OCI-LY1 (cell line): ENCODE results near the gene PACSIN1.

Experiments used
- H2AFZ ChIP-seq: fragments of 200-600 bp; sonication (generic), shearing (Covaris generic); 2 replicates; pipeline ENCODE4 v1.6.0; 2014; ENCODE audit warnings: antibody characterized with exemption, mild to moderate bottlenecking, low read length
- H3F3A ChIP-seq: fragments of 200-600 bp; sonication (generic), shearing (Covaris generic); 2 replicates; pipeline ENCODE4 v1.6.0; 2014; ENCODE audit warnings: mild to moderate bottlenecking, antibody characterized with exemption, low read length, moderate library complexity; ENCODE audit not compliant: insufficient read depth
- H3K27ac ChIP-seq: fragments of 200-600 bp; sonication (generic); 2 replicates; pipeline ENCODE4 v1.5.1; 2014; ENCODE audit warnings: low read length, mixed run types, mild to moderate bottlenecking, low read depth; ENCODE audit not compliant: poor library complexity, severe bottlenecking
- H3K27me3 ChIP-seq: fragments of 200-600 bp; sonication (generic); 2 replicates; pipeline ENCODE4 v1.6.0; 2014; ENCODE audit warnings: antibody characterized with exemption, mild to moderate bottlenecking, low read length, moderate library complexity; ENCODE audit not compliant: insufficient read depth
- H3K36me3 ChIP-seq: fragments of 200-600 bp; sonication (generic); 2 replicates; pipeline ENCODE4 v1.6.1; 2014; ENCODE audit warnings: mild to moderate bottlenecking, antibody characterized with exemption, low read length, moderate library complexity, mixed read lengths; ENCODE audit not compliant: insufficient read depth
- H3K4me1 ChIP-seq: fragments of 200-600 bp; sonication (generic); 2 replicates; pipeline ENCODE4 v1.5.1; 2014; ENCODE audit warnings: mild to moderate bottlenecking, low read length, moderate library complexity; ENCODE audit not compliant: insufficient read depth, severe bottlenecking
- H3K4me2 ChIP-seq: fragments of 200-600 bp; sonication (generic), shearing (Covaris generic); 2 replicates; pipeline ENCODE4 v1.6.1; 2014; ENCODE audit warnings: low read length
- H3K4me3 ChIP-seq: fragments of 200-600 bp; sonication (generic); 2 replicates; pipeline ENCODE4 v1.5.1; 2014; ENCODE audit warnings: low read length, low read depth, mild to moderate bottlenecking, mixed read lengths; ENCODE audit not compliant: poor library complexity, severe bottlenecking
- H3K79me2 ChIP-seq: fragments of 200-600 bp; shearing (Covaris generic); 2 replicates; pipeline ENCODE4 v1.6.1; 2016; ENCODE audit warnings: mixed run types, low read length, mixed read lengths; ENCODE audit not compliant: insufficient read depth
- H3K9ac ChIP-seq: fragments of 200-600 bp; sonication (generic), shearing (Covaris generic); 2 replicates; pipeline ENCODE4 v1.6.1; 2014; ENCODE audit warnings: mild to moderate bottlenecking, low read length, mixed read lengths
- H3K9me2 ChIP-seq: fragments of 200-600 bp; sonication (generic), shearing (Covaris generic); 2 replicates; pipeline ENCODE4 v1.6.1; 2014; ENCODE audit warnings: low read depth, mild to moderate bottlenecking, low read length, mixed read lengths
- H3K9me3 ChIP-seq: fragments of 200-600 bp; shearing (Covaris generic); 2 replicates; pipeline ENCODE4 v1.6.1; 2014; ENCODE audit warnings: low read length, mixed read lengths
- H4K20me1 ChIP-seq: fragments of 200-600 bp; sonication (generic), shearing (Covaris generic); 2 replicates; pipeline ENCODE4 v1.6.0; 2016; ENCODE audit warnings: mild to moderate bottlenecking, low read length; ENCODE audit not compliant: insufficient read depth
- CTCF ChIP-seq: fragments of 200-600 bp; sonication (generic), shearing (Covaris generic); IDR thresholded peaks from 2 replicates; pipeline ENCODE4 v1.5.1; 2017; ENCODE audit warnings: mild to moderate bottlenecking, antibody characterized with exemption, low read length, moderate library complexity, mixed read lengths
- EZH2 ChIP-seq: fragments of 200-600 bp; sonication (generic), shearing (Covaris generic); IDR thresholded peaks from 2 replicates; pipeline ENCODE4 v1.8.0; 2017; ENCODE audit warnings: borderline replicate concordance, mixed run types, mild to moderate bottlenecking, antibody characterized with exemption, low read length, moderate library complexity, mixed read lengths

PACSIN1 gene

GRCh38 chr6:34561227-34561530 is 95.3 kb downstream of the PACSIN1 start:
- Histone ChIP-seq H3K9ac (no peak overlapping the region), H3K4me1 (no peaks in the 10 kb centered on the region), H3K27ac (no peak overlapping the region), H4K20me1 (no peaks in the 10 kb centered on the region), H3K4me3 (no peak overlapping the region), H3K9me2 (no peaks in the 10 kb centered on the region), H3K36me3 (no peaks in the 10 kb centered on the region), H3K27me3 (peaks cover 7% of the 10 kb centered on the region), H3F3A (no peaks in the 10 kb centered on the region), H3K79me2 (no peaks in the 10 kb centered on the region), H2AFZ (no peak overlapping the region), H3K4me2 (no peak overlapping the region), H3K9me3 (0 out of 2 replicates have a peak, but pooled peaks cover 3% of the 10 kb centered on the region)
- no peak for TF ChIP-seq EZH2
- no peak for TF ChIP-seq CTCF

GRCh38 chr6:34562350-34562749 is 96.5 kb downstream of the PACSIN1 start:
- TF ChIP-seq EZH2, result no peak
- TF ChIP-seq CTCF, result no peak
- H3K4me2 ChIP-seq, result no peak overlapping the region

GRCh38 chr6:34562861-34563512 is 97.1 kb downstream of the PACSIN1 start:
- Histone ChIP-seq H3K9me2 (no peaks in the 10 kb centered on the region), H3K36me3 (no peaks in the 10 kb centered on the region), H3K9ac (no peak overlapping the region), H4K20me1 (no peaks in the 10 kb centered on the region), H3K9me3 (0 out of 2 replicates have a peak, but pooled peaks cover 3% of the 10 kb centered on the region), H3K27ac (no peak overlapping the region), H2AFZ (no peak overlapping the region), H3F3A (no peaks in the 10 kb centered on the region), H3K4me3 (no peak overlapping the region), H3K79me2 (no peaks in the 10 kb centered on the region), H3K27me3 (peaks cover 7% of the 10 kb centered on the region), H3K4me1 (no peaks in the 10 kb centered on the region), H3K4me2 (no peak overlapping the region)
- no peak for TF ChIP-seq CTCF
- no peak for TF ChIP-seq EZH2

More at GRCh38 chr6:34562350-34562749, 96.5 kb downstream of the PACSIN1 start:
- Histone ChIP-seq H3K36me3 (no peaks in the 10 kb centered on the region), H3K27me3 (peaks cover 7% of the 10 kb centered on the region), H3K4me1 (no peaks in the 10 kb centered on the region), H3K9me3 (0 out of 2 replicates have a peak, but pooled peaks cover 3% of the 10 kb centered on the region), H3K4me3 (no peak overlapping the region), H2AFZ (no peak overlapping the region), H3K9me2 (no peaks in the 10 kb centered on the region), H3F3A (no peaks in the 10 kb centered on the region), H3K27ac (no peak overlapping the region), H3K79me2 (no peaks in the 10 kb centered on the region), H3K9ac (no peak overlapping the region), H4K20me1 (no peaks in the 10 kb centered on the region)
